ENCODE measurements around the gene UBASH3B.

Gene UBASH3B

GRCh38 chr11:122734848-122735496 lies 79.5 kb downstream of the UBASH3B start:
- DNase-seq = no peak

- no peak for DNase-seq
Measured at GRCh38 chr11:122737951-122738693, 82.6 kb downstream of the UBASH3B start.

DNA sequence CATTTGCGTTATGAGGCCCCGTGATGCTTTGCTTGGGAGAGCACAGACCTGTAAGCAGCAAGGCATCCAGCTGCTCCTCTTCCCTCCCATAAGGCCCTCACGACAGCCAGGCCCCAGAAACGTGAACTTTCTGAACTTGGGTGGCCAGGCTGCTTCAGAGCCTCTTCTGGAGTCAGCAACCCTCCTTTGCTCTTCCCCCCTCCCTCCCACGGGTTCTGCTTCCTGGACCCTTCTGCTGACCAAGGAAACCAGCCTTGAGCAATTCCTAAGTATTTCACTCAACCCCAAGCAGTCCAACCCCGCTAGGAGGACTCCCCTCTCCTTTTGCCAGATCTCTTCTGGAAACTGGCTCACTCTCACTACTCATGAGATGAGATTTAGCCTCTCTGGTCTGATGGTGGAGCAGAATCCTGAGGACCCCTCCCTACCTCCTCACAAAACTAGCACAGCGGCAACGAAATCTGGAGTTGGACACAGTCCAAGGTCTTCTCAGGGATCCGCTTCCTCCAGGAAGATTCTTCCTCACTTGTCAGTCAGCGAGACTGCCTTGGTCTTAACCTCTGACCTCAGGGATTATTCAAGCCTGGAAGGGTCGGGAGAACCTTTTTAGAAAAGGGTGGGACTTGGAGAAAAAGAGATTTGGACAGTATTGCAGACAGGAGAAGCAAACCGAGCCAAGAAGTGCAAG lies 86.2 kb downstream of the UBASH3B start:
- no peak for DNase-seq

- no peak for DNase-seq
Measured at GRCh38 chr11:122742301-122743018, 86.9 kb downstream of the UBASH3B start.

- no peak for DNase-seq
Measured at GRCh38 chr11:122743097-122743741, 87.7 kb downstream of the UBASH3B start.

DNA sequence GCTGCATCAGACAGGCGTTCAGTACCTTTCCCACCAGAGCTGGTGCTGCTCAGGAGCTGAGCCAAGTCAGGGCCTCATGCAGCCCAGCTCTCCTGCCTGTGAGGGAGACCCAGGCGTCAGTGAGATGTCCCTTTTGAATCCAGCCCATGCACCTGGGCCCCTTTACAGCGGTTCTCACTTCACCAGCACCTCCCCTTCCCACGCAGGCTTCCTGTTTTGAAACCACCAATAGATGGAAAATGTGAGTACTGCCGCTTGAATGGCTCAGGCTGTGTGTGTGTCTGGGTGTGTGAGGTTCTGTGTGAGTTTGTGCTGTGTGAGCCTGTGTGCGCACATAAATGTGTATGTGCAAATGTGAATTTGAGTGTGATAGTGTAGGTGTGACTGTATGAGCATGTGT lies 88.4 kb downstream of the UBASH3B start:
- peak; percentile 65 for DNase-seq

GRCh38 chr11:122744357-122744756 lies 88.8 kb downstream of the UBASH3B start:
- no peak for DNase-seq

GRCh38 chr11:122745111-122745510 lies 89.6 kb downstream of the UBASH3B start:
- no peak for DNase-seq

DNA sequence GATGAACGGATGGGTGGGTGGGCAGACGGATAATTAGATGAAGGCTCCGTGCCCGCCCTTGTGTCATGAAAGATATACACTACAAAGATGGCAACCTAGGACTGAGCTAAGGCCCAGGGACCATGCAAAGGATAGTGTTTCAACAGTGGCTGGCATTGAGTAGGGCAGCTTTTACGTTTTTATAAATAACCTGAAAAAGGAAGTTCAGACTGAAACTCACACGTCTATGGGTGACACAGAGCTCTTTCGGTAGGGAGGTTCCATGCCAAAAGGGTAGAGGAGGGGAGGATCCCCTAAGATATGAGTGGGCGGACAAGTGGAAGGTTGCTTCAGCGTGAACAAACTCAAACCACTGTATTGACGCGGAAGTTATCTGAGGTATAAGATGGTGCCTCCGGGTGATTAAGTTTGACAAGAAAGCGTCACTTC lies 90.5 kb downstream of the UBASH3B start:
- no peak for DNase-seq

GRCh38 chr11:122746611-122747244 lies 91.2 kb downstream of the UBASH3B start:
- no peak for DNase-seq

DNA sequence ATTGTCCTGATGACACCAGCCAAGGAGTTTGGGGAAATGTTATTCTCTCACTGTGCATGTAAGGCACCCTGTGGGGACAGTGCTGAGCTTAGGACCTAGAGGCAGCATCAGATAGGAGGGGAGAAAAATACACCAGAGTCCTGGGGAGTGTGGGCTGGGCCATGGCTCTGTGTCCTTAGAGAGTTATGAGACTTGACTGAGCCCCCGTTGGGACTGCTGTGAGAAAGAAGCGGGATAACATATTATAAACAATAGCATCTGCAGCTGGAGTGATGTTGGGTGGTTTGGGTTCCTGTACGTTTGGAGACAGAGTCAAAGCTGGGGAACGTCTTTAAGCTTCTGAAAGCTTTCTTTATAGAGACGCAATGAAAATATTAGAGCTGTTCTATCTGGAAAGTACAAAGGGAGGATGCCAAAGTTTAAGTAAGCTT lies 91.8 kb downstream of the UBASH3B start:
- no peak for DNase-seq

DNA sequence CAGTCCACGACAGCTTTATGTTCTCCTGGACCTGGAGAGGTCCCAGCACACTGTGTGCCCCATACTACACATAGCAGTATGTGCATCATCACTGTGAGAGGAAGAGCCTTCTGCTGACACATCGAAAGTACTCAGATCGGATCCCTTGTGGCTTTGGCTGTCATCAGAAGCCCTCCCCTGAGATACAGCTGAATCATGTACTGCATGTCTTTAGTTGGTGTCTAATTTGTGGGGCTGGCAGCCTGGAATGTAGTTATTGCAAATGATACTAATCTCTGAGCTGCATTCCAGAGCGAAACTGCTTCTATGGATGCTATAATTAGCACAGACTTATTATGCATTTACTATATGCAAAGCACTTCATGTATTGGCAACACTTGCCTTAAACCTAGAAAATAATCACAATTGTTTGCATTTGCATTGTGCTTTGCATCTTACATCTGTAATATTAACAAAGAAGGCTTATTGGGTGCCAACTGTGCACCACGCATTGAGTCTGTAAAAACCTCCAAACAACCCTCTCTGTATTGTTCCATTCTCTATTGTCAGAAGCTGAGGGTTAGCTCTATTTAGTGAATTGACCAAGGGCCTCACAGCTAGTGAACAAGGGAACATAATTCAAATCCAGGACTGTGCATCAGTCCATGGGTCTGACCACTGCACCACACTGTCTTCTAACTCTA lies 93.6 kb downstream of the UBASH3B start:
- DNase-seq = peak; percentile 37

GRCh38 chr11:122750049-122750448 lies 94.5 kb downstream of the UBASH3B start:
- no peak for DNase-seq

DNA sequence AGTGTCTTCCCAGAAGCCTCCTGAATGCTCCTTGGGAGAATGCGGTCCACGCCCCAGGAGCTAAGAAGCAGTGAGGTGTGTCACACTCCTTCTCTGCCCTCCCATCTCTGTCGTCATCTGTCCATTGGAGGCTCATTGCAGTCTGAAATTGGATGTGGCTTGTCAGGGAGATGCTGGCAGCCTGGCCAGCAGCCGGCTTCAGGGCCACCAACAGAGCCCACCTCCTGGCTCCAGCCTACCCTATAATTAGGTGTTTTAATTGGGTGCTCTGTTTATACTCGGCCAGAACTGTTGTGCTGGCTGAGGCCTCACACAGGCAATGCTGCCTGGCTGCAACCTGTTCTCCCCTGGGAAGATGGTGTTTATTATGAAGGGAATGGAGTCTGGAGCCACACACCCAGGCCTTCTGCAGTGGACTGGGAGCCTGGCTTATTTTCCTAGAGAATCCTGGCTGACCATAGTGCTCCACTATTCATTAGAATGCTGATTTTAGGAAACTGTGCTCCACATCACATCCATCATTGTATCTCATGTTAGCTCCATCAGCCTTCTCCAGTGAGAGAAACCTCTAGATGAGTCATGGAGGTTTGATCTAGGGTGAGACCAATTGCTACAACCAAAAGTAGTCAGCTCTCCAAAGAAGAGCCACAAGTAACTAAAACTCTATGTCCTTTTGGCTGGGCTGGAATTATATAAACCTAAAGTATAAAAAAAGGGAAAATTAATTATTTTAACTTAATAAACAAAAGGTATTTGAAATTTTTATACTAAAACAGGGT lies 96.0 kb downstream of the UBASH3B start:
- no peak for DNase-seq

- DNase-seq = no peak
Measured at GRCh38 chr11:122754028-122754427, 98.5 kb downstream of the UBASH3B start.

GRCh38 chr11:122754553-122755322 lies 99.2 kb downstream of the UBASH3B start:
- peak; percentile 16 for DNase-seq

- DNase-seq = no peak
Measured at GRCh38 chr11:122755409-122755808, 99.9 kb downstream of the UBASH3B start.

GRCh38 chr11:122755941-122756340 lies 100.4 kb downstream of the UBASH3B start:
- no peak for DNase-seq

- peak; percentile 34 for DNase-seq
Measured at GRCh38 chr11:122756417-122756816, 100.9 kb downstream of the UBASH3B start.

- no peak for DNase-seq
Measured at GRCh38 chr11:122757201-122757600, 101.7 kb downstream of the UBASH3B start.
